ENCODE results near the gene GOLT1A. TPM values are rescaled to one million over a fixed set of nuclear protein-coding genes. Genes with fewer than 3 reads are reported as not detected.

The GOLT1A gene
- total and polyA plus RNA-seq, 7 donors: 9.6 to 12.5 (median 12.0) TPM; not detected in 4

GRCh38 chr1:204202481-204202880 lies 11.3 kb downstream of the GOLT1A start:
- TF ChIP-seq POLR2A (IDR thresholded peaks at IDR 0.05) (no peak), POLR2AphosphoS5 (IDR thresholded peaks at IDR 0.05) (no peak), CTCF (IDR thresholded peaks at IDR 0.05) (no peak), EP300 (IDR thresholded peaks at IDR 0.05) (no peak)
- DNase-seq: no peak
- 89 to 92% methylated on average over 4 of the region's 4 CpGs for WGBS, 2 donors
- H3K9me3 ChIP-seq: no peaks in the 10 kb centered on the region
- no peak overlapping the region for H3K4me3 ChIP-seq
- intact Hi-C loops (cut with DNase I): no loop called here
- H3K36me3 ChIP-seq: no peaks in the 10 kb centered on the region
- H3K27me3 ChIP-seq: peaks cover 0 to 62% (median 0%) of the 10 kb centered on the region in 3 donors
- no peak overlapping the region for H3K27ac ChIP-seq
- H3K4me1 ChIP-seq: peaks cover 0 to 6% (median 2%) of the 10 kb centered on the region in 4 donors

- DNase-seq: no peak
- WGBS, 2 donors: 89 to 90% methylated on average over 12 of the region's 12 CpGs
- Histone ChIP-seq H3K27ac (no peak overlapping the region), H3K4me3 (no peak overlapping the region), H3K4me1 (no peaks in the 10 kb centered on the region), H3K27me3 (peaks cover 0 to 60% (median 0%) of the 10 kb centered on the region in 3 donors), H3K9me3 (no peaks in the 10 kb centered on the region), H3K36me3 (no peaks in the 10 kb centered on the region)
- TF ChIP-seq POLR2A (IDR thresholded peaks at IDR 0.05) (no peak), EP300 (IDR thresholded peaks at IDR 0.05) (no peak), CTCF (IDR thresholded peaks at IDR 0.05) (no peak), POLR2AphosphoS5 (IDR thresholded peaks at IDR 0.05) (no peak)
- intact Hi-C loops (cut with DNase I): no loop called here
Observed at GRCh38 chr1:204201348-204202040, 12.3 kb downstream of the GOLT1A start.

GRCh38 chr1:204199579-204199978 lies 14.2 kb downstream of the GOLT1A start:
- Histone ChIP-seq H3K27ac (no peak overlapping the region), H3K36me3 (no peaks in the 10 kb centered on the region), H3K4me1 (no peaks in the 10 kb centered on the region), H3K9me3 (no peaks in the 10 kb centered on the region), H3K27me3 (peaks cover 0 to 61% (median 0%) of the 10 kb centered on the region in 3 donors), H3K4me3 (no peak overlapping the region)
- whole genome bisulfite sequencing, 2 donors: 86 to 87% methylated on average over 9 of the region's 9 CpGs
- no peak for DNase-seq
- intact Hi-C loops (cut with DNase I): no loop called here
- TF ChIP-seq POLR2AphosphoS5 (IDR thresholded peaks at IDR 0.05): no peak
- no peak for TF ChIP-seq EP300 (IDR thresholded peaks at IDR 0.05)
- no peak for TF ChIP-seq CTCF (IDR thresholded peaks at IDR 0.05)
- TF ChIP-seq POLR2A (IDR thresholded peaks at IDR 0.05): no peak

- Histone ChIP-seq H3K4me1 (no peaks in the 10 kb centered on the region), H3K36me3 (no peaks in the 10 kb centered on the region), H3K9me3 (no peaks in the 10 kb centered on the region), H3K4me3 (no peak overlapping the region), H3K27ac (no peak overlapping the region), H3K27me3 (peaks cover 0 to 53% (median 0%) of the 10 kb centered on the region in 3 donors)
- DNase-seq: no peak
- WGBS, 2 donors: 53 to 70% methylated on average over 18 of the region's 18 CpGs
- intact Hi-C loops (cut with DNase I): no loop called here
- TF ChIP-seq POLR2AphosphoS5 (IDR thresholded peaks at IDR 0.05) (no peak), EP300 (IDR thresholded peaks at IDR 0.05) (no peak), POLR2A (IDR thresholded peaks at IDR 0.05) (no peak), CTCF (IDR thresholded peaks at IDR 0.05) (no peak)
Observed at GRCh38 chr1:204198348-204199340, 15.1 kb downstream of the GOLT1A start.
